Thymus (tissue), 11 donors: ENCODE data around the gene C1orf167. TPM values are rescaled to one million over a fixed set of nuclear protein-coding genes. Genes with fewer than 3 reads are reported as not detected.

Experiments
- DNase-seq, 9 donors: peaks; one replicate each; pipeline ENCODE4 v3.0.0-alpha.2; 2013; ENCODE audit warnings: low spot score in 9 of 9, low read depth in 6 of 9, missing footprints in 1 of 9
- H3K27ac ChIP-seq, 2 donors: one replicate each; pipeline ENCODE4 v1.5.1; 2013; ENCODE audit warnings: control low read depth in 1 of 2, low read depth in 1 of 2, low read length in 1 of 2, mild to moderate bottlenecking in 1 of 2, moderate library complexity in 1 of 2
- H3K27me3 ChIP-seq, 2 donors: one replicate each; pipeline ENCODE4 v1.5.1; 2013; ENCODE audit warnings: low read length in 1 of 2; ENCODE audit not compliant: control insufficient read depth in 2 of 2, insufficient read depth in 1 of 2
- H3K36me3 ChIP-seq, 2 donors: one replicate each; pipeline ENCODE4 v1.5.1; 2013; ENCODE audit warnings: low read length in 1 of 2, mild to moderate bottlenecking in 1 of 2, moderate library complexity in 1 of 2; ENCODE audit not compliant: control insufficient read depth in 2 of 2, insufficient read depth in 2 of 2
- H3K4me1 ChIP-seq, 2 donors: one replicate each; pipeline ENCODE4 v1.5.1; 2013; ENCODE audit warnings: low read length in 2 of 2; ENCODE audit not compliant: control insufficient read depth in 2 of 2, insufficient read depth in 2 of 2
- H3K4me3 ChIP-seq, 2 donors: one replicate each; pipeline ENCODE4 v1.5.1; 2013; ENCODE audit warnings: low read length in 2 of 2, control low read depth in 1 of 2, mild to moderate bottlenecking in 1 of 2
- H3K9me3 ChIP-seq, 2 donors: one replicate each; pipeline ENCODE4 v1.5.1; 2013; ENCODE audit warnings: low read length in 1 of 2, mild to moderate bottlenecking in 1 of 2; ENCODE audit not compliant: control insufficient read depth in 2 of 2, insufficient read depth in 1 of 2
- WGBS: extraction: QIAGEN DNeasy Blood & Tissue Kit; methylation state at CpG from one replicate; pipeline ENCODE4 v1.1.7; 2013; 5-methylcytosine and 5-hydroxymethylcytosine counted together
- polyA plus RNA-seq: library from polyadenylated mRNA; stranded (reverse); fragments of 200-250 nt; gene quantifications from one replicate; pipeline ENCODE4 v1.2.3, GENCODE V29; 2013
- total RNA-seq: library from RNA; stranded (reverse); fragments of 120-200 nt; gene quantifications from one replicate; pipeline ENCODE4 v1.2.4, GENCODE V29; 2013
- donor health status: healthy.

Gene C1orf167
- total and polyA plus RNA-seq, 2 donors, result 0.14 to 1.5 TPM

DNA sequence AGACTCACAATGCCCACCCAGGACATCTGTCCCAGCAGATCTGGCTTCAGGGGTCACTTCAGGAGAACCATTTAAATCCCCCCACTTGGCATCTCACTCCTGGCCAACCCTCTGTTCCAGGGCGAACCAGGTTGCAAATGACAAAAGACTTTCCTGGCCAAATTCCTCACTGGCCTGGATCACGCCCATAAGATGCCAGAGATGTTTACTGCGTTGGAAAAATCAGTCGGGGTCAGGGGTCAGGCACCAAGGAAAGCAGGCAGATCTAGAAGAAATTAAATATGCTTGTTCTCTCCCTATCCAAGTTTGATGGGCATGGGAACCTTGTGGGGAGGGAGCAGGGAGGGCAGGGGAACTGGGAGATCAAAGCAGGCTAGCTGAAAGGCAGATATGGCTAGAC lies 40.7 kb upstream of the C1orf167 start:
- Histone ChIP-seq H3K36me3 (no peaks in the 10 kb centered on the region), H3K27ac (no peak overlapping the region), H3K4me3 (no peak overlapping the region), H3K4me1 (peaks cover 0 to 19% of the 10 kb centered on the region in 2 donors), H3K27me3 (peaks cover 0 to 6% of the 10 kb centered on the region in 2 donors), H3K9me3 (no peaks in the 10 kb centered on the region)
- WGBS, result 95% methylated on average over 4 of the region's 4 CpGs
- no peak for DNase-seq

DNA sequence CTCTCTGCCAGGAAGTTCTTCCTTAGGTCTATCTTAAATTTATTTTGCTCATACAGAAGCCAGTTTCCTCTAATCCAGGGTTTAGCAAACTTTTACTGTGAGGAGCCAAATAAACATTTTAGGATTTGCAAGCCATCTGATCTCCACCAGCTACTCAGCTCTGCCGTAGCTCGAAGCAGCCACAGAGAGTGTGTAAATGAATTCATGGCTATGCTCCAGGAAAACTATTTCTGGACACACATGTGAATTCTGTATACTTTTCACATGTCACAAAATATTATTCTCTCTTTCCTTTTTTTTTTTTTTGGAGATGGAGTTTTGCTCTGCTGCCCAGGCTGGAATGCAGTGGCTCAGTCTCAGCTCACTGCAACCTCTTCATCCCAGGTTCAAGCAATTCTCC lies 39.5 kb upstream of the C1orf167 start:
- no peak for DNase-seq
- peaks cover 0 to 19% of the 10 kb centered on the region in 2 donors for H3K4me1 ChIP-seq
- H3K27me3 ChIP-seq, result peaks cover 0 to 6% of the 10 kb centered on the region in 2 donors
- WGBS, result 93% methylated on average over 2 of the region's 2 CpGs
- H3K27ac ChIP-seq, result no peak overlapping the region
- no peaks in the 10 kb centered on the region for H3K36me3 ChIP-seq
- H3K9me3 ChIP-seq, result no peaks in the 10 kb centered on the region
- no peak overlapping the region for H3K4me3 ChIP-seq

DNA sequence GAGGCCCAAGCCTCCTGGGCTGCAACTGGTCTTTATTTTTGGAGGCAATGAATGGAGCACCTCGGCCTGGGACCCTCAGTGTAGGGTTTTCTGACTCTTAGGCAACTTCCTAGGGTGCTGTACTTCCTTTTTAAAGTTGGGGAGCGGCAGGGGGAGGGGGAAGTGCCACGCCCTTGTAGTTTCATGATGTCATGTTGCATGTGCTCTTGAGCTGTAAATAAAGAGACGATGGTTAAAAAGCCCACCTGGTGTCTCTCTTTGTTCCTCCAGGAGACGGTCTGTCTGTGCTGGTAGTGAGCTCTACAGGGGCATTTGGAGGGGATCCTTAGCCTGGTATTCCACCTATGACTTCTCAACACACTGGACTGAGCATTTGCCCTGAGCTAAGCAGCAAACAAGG lies 36.4 kb upstream of the C1orf167 start:
- 76% methylated on average over 5 of the region's 5 CpGs for WGBS
- peaks cover 6 to 23% of the 10 kb centered on the region in 2 donors for H3K4me1 ChIP-seq
- no peaks in the 10 kb centered on the region for H3K9me3 ChIP-seq
- peaks cover 0 to 3% of the 10 kb centered on the region in 2 donors for H3K27me3 ChIP-seq
- no peak overlapping the region for H3K27ac ChIP-seq
- H3K4me3 ChIP-seq, result no peak overlapping the region
- DNase-seq, result peak in 1 of 9 donors; percentile 27
- no peaks in the 10 kb centered on the region for H3K36me3 ChIP-seq

DNA sequence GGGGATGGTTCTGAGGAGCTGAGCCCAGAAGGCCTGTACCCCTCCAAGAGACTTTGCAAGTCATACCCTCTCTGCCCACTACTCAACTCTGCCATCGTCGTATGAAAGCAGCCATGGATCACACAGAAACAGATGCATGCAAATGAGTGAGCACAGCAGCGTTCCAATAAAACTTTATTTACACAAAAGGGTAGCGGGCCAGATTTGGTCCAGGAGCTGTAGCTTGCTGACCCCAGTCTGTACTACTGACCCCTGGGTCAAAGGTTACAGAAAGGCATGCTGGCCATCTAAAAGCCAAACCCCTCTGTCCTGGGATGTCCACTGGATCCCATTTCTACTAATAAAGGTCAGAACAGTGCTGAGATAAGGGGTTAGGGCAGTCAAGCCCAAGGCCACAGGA lies 34.9 kb upstream of the C1orf167 start:
- no peaks in the 10 kb centered on the region for H3K36me3 ChIP-seq
- peaks cover 13 to 38% of the 10 kb centered on the region in 2 donors for H3K4me1 ChIP-seq
- no peak for DNase-seq
- H3K4me3 ChIP-seq, result no peak overlapping the region
- no peaks in the 10 kb centered on the region for H3K9me3 ChIP-seq
- peaks cover 0 to 3% of the 10 kb centered on the region in 2 donors for H3K27me3 ChIP-seq
- WGBS, result 95% methylated on average over 4 of the region's 4 CpGs
- no peak overlapping the region for H3K27ac ChIP-seq

DNA sequence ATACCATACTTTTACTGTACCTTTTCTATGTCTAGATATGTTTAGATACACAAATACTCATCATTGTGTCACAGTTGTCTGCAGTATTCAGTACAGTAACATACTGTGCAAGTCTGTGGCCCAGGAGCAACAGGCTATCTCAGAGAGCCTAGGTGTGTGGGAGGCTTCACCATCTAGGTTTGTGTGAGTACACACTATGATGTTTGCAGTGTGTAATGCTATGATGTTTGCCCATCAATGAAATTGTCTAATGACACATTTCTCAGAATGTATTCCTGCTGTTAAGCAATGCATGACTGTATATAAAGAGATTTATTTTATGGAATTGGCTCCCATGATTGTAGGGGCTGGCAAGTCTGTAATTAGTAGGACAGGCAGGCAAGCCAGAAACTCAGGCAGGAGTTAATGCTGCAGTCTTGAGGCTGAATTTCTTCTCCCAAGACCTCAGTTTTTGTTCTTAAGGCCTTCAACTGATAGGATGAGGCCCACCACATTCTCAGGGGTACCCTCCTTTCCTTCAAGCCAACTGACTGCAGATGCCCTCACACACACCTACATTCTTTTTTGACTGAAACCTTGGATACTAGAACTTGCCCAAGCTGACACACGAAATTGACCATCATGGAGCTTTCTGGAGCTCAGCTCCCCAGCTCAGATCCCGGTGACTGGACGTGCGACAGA lies 33.7 kb upstream of the C1orf167 start:
- H3K27ac ChIP-seq, result no peak overlapping the region

DNA sequence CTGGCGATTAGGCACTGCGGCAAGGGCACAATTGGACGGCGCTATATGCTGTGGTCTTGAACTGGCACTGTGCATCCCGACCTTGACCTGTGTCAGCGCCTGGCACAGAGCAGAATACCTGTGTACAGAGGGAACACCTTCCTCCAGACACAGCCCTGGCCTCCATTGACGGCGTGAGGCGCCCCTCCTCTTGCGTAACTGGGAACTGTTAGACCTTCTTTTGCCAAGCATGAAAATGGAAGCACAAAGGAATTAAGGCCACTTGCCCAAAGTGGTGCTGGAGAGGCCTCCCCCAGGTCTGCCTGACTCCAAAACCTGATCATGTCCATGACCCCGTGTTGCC lies 32.9 kb upstream of the C1orf167 start:
- Histone ChIP-seq H3K9me3 (no peaks in the 10 kb centered on the region), H3K27me3 (peaks cover 0 to under 1% of the 10 kb centered on the region in 2 donors), H3K27ac (no peak overlapping the region), H3K4me1 (peaks cover 14 to 44% of the 10 kb centered on the region in 2 donors), H3K4me3 (no peak overlapping the region), H3K36me3 (no peaks in the 10 kb centered on the region)
- DNase-seq, result no peak
- WGBS, result 97% methylated on average over 11 of the region's 11 CpGs

More for the DNA sequence above, 33.7 kb upstream of the C1orf167 start:
- DNase-seq, result no peak
- H3K4me3 ChIP-seq, result no peak overlapping the region
- peaks cover 14 to 44% of the 10 kb centered on the region in 2 donors for H3K4me1 ChIP-seq
- over 99% methylated on average over 4 of the region's 4 CpGs for WGBS
- no peaks in the 10 kb centered on the region for H3K9me3 ChIP-seq
- H3K27me3 ChIP-seq, result peaks cover 0 to 3% of the 10 kb centered on the region in 2 donors
- H3K36me3 ChIP-seq, result no peaks in the 10 kb centered on the region

DNA sequence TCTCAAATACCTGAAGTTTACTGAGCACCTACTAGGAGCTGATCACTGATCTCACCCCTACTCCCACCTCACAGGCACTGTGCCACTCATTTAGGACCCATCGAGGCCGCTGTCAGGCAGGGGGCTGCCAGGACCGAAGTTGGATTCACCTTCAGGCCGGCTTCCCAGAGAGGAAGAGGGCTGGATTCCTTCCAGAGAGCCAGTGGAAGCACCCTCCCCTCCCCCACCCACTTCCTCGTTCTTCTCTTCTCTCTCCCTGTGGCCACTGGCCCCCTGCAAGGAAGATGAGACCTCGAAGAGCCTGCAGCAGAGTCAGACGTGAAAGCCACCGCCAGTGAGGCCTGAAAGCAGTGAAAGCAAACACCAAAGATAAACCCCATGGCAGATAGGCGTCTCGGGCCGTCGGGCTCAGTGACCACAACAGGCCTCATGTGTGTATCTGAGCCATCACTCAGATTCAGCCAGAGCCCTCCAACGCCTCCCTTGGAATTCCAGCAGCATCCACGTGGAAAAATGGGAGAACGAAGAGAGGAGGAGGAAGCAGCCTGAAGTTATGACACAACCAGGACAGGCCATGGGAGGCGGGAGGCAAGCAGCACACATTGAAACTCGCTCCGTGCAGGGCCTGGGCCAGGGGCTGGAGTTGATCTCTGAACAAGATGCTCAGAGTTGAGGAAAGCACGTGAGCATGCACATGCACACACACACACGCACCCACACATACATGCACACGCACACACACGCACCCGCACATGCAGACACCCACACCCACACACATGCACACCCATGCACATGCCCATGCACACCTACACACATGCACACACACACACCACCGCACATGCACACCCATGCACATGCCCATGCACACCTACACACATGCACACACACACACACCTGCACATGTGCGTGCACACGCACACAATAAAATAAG lies 32.2 kb upstream of the C1orf167 start:
- 68% methylated on average over 26 of the region's 26 CpGs for WGBS
- H3K4me3 ChIP-seq, result no peak overlapping the region
- H3K4me1 ChIP-seq, result peaks cover 14 to 44% of the 10 kb centered on the region in 2 donors
- H3K9me3 ChIP-seq, result no peaks in the 10 kb centered on the region
- peak overlapping the region; percentile 57 to 72 for H3K27ac ChIP-seq
- H3K36me3 ChIP-seq, result no peaks in the 10 kb centered on the region
- H3K27me3 ChIP-seq, result no peaks in the 10 kb centered on the region
- DNase-seq, result peak in 1 of 9 donors; percentile 19

DNA sequence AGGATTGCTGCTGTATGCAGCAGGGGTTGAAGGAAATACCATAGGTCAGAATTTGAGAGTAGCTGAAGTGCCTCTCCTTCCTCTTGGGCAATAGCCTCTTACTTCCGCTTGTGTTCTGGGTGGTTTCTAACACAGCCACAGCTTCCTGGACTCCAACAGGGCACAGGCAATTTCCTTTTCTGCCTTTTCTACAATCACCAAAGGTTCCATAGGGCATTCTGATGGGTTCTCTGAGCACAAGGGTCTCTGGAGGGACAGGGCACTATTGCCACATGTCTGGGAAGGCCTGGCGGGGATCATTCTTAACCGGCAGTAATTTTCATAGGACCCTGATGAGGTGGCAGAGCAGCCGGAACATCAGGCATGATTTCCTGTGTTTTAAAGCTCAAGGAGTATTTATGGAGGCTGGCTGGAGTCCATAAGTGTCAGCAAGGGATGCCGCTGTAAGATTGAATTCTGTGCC lies 31.5 kb upstream of the C1orf167 start:
- Histone ChIP-seq H3K27me3 (no peaks in the 10 kb centered on the region), H3K9me3 (no peaks in the 10 kb centered on the region), H3K4me1 (peaks cover 14 to 44% of the 10 kb centered on the region in 2 donors), H3K4me3 (peak overlapping the region in 1 of 2 donors; percentile 31), H3K27ac (peak overlapping the region; percentile 57 to 84), H3K36me3 (no peaks in the 10 kb centered on the region)
- 15% methylated on average over 5 of the region's 5 CpGs for WGBS
- peak in 4 of 9 donors; percentile 44 to 77 (median 52) for DNase-seq
